HPDE6-E6E7 (cell line): ENCODE measurements around the gene ZNF462.

Experiments used
- DNase-seq: peaks from one replicate; pipeline ENCODE4 v3.0.0; 2011; ENCODE audit warnings: missing footprints; ENCODE audit errors: extremely low spot score

ZNF462 gene

DNA sequence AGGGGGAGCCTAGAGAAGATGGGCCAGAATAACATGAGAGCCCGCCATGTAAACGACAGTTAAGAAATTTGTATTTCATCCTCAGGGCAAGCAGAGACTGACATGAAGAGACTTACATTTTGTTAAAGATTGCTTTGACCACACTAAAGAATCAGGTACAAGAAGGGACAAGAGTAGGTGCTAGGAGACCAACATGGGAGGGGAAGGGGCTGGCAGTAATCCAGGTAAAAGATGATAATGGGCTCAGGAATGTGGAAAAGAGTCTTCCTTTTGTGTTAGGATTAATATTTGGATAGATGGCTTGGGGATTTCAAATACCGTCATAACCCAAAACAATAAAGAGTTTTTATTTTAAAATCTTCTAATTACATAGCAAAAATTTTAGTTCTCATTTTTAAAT lies 137.3 kb downstream of the ZNF462 start:
- no peak for DNase-seq

DNA sequence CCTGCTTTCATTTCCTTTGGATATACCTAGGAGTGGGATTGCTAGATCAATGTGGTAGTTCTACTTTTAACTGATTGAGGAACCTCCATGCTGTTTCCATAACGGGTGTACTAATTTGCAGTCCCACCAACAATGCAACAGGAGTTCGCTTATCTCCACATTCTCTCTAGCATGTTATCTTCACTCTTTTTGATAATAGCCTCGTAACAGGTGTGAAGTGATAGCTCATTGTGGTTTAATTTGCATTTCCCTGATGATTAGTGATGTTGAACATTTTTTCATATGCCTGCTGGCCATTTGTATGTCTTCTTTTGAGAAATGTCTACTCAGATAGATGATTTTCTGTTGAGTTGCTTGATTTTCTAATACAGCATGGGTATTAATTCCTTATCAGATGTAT lies 142.2 kb downstream of the ZNF462 start:
- no peak for DNase-seq

DNA sequence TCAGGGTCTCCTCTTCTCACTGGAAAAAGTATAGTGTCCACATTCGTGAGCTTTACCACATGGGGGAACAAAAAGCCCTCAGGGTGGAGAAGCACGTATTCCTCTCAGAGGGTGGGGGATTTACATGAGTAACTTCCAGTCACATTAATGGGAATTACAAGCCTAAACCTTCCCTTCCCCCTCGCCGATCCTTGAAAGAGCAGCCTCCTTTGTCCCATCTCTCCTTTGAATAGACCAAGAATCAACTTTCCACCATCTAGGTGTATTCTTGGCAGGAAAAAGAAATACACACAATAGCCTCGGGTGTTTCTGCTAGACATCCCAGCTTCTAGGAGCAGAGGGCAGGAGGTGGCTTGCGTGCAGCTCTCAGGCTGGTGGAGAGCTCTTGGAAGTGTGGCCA lies 144.4 kb downstream of the ZNF462 start:
- DNase-seq: no peak

DNA sequence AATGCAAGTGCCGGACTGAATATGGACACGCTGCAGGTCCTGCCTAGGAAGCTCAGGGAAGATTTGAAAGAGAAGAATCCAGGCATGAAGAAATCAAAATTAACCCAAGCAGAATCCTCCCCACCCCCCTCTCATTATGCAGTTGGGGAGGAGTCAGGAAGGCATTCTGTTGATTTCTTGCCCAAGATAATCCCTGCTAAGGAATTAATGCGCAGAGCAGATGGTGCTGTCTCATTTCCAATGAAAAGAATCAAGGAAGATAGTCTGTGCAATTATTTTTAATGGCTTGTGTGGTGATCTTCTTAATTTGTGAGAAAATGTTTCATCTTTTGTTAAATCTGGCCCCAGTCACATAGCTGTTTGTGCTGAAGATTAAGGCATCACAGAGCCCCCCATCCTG lies 145.0 kb downstream of the ZNF462 start:
- no peak for DNase-seq

DNA sequence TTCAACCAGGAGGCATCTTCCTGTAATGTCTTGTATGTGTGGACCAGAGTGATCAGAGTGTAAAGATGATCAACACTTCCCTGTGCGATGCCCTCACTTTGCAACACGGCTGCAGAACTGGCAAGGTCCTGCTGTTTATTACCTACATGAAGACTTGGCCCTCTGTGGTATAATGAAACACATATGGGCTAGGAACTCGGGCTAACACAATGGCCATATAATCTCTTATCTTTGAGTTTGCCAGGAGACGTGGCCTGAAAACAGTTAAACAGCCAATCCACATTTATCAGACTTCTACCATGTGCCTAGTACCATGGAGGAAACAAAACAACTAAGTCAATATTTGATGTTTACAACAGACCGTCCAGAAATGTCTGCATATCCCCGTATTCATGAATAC lies 145.5 kb downstream of the ZNF462 start:
- no peak for DNase-seq

DNA sequence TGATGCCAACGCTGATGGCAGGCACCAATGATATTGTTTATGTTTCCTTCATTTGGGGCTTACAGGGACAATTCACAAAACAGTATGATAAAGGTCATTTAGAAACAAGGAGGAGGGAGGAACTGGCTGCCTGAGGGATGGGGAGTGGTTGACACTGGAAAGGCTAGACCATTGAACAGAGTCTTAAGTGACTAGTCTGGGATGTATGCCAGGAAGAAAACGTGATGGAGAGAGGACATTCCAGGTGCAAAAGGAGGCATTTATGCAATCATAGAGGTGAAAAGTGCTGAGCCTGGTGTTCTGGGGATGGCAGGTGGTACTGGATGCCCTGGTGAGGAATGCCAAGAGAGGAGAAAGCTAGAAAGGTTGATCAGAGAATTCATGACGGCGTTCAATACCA lies 153.4 kb downstream of the ZNF462 start:
- DNase-seq: no peak

DNA sequence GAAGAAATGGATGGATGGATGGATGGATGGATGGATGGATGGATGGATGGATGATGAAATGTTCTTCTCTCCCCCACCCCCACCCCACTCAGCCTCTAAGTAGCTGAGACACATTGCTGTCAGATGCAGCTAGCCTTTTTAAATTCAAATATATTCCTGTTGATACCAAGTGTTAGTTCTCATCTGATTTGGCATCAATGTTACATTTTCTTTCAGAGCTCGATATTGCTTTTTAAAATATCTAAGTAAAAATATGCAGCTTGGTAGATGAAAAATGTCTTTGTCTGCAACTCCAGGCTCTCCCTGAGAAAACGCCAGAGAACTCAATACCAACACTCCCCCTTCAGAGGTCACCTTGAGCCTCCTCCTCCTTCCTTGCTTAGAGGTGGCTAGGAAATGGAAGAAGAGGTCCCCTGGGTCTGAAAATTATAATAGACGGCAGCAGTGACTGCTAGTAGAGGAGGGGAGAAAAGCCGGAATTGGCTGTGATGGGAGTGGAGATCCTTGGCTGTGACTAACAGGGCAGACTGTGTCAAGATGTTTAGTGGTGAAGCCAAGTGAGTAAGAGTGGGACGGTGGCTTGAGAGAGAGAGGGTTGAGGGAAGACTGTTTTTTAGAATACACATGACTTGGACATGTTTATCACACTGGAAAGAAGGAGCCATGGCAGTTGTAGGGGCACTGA lies 156.0 kb downstream of the ZNF462 start:
- DNase-seq: no peak

DNA sequence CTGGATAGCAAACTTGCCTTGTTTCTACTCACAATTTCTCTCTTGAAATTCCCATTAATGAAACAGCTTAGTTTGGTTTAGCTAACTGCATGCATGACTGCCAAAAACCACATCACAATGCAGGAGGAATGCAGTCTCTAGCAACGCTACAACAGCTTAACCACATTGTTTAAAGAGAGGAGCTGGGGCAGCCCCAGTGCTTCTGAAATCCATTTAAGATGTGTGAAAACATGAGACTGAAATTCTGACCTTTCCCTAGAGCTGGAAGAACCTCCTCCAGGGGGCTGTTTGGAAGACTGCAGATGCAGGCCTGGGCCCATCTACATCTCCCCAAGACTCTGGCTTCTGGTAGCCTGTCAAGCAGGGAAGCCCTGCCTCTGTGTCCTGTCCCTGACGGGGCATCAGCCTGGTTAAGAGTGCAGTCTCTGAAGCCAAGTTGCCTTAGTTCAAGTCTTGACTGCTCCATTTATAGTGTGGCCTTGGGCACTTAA lies 157.1 kb downstream of the ZNF462 start:
- DNase-seq: no peak

DNA sequence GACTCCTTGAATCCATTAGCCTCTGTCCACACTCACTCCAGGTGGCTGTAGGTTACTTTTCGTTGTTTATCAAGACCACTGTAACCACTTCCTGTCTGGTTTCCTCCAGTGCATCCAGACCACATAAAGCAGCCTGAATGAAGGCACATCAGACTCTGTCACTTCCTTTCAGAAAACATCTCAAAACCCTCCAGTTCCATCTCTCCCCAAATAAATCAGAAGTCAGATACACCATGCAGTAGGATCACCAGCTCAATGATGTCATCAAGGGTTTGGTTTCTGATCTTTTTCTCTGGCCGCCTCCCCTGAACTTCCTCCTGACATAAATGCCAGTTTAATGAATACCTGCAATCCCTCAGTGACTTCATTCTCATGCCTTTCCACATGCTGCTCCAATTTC lies 161.2 kb downstream of the ZNF462 start:
- DNase-seq: no peak

DNA sequence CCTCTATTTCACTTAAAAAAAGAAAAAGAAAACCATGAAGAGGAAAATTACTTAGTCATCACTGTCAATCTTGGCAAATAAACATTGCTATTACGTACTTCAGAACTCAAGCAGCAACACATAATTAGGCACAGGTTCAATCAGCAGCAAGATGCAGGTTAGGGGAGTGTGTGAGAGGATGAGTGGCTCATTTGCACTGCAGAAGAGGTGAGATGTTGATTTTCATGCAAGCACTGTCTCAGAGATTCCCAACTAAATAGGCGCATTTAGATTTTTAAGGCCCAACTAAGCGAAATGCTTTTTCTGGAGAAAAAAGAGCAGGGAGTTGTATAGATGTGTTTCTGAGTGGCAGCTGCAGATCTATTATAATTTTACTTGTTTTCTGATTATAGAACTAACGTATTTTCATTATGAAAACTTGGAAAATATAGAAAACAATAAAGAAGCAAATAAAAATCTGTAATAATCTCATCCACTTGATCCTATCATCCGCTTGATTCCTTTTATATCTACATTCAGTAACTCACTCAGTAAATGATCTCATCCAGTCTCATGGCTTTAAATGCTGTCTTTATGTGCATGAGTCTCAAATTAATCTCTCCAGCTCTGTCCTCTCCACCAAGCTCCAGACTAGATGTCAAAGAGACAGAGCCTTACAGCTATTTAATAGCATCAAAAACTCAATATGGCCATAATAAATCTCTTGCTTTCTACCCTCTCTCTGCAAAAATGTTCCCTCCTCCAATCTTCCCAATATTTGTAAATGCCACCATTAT lies 162.5 kb downstream of the ZNF462 start:
- no peak for DNase-seq

DNA sequence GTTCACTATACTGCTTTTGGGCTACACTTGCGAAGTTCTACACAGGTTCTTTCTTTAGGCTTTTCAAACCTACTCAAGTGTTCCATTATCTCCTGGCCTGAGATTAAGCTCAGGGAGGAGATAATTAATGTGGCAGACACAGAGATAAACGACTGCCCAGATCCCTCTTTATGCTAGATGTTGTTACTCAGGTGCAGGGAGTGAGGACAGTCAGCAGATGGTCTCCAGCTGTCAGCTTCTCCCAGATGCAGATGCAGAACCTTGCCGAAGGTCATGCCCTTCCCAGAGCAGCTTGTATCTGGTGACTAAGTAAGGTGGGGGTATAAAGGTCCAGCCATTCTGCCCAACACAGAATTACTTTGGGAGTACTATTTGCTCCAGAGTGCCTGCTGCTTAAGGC lies 166.2 kb downstream of the ZNF462 start:
- no peak for DNase-seq

DNA sequence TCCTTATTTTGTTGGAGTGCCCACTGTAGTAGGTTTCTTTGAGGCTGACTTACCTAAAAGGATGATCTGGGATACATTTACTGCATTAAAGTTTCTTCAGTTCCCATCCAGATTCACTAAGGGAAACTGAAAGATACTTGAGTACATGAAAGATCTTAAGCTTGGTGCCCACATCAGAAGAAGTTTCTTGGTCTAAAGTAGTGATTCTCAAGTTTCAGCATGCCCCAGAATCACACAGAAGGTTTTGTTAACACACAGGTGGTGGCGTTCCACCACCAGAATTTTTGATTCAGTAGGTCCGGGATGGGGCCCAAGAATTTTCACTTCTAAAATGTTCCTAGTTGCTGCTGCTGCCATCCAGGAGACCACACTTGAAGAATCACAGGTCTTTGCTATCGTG lies 171.0 kb downstream of the ZNF462 start:
- DNase-seq: no peak

DNA sequence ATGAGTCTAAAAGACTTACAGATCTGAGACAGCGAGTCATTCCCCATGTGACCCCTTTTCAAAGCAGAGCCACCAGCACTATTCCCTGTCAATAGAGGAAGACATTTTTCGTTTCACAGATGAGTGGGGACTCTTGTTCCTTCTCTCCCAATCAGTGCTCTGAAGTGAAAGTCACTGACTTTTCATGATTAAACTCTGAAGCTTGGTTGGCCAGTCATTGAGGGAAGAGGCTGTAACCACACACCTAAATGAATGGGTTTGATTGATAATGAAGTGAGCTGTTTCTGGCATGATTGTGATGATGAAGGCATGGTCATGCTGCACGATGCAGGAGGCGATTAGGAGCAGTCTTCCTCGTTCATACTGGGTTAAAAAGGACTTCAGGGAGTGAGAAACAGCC lies 171.9 kb downstream of the ZNF462 start:
- DNase-seq: no peak

DNA sequence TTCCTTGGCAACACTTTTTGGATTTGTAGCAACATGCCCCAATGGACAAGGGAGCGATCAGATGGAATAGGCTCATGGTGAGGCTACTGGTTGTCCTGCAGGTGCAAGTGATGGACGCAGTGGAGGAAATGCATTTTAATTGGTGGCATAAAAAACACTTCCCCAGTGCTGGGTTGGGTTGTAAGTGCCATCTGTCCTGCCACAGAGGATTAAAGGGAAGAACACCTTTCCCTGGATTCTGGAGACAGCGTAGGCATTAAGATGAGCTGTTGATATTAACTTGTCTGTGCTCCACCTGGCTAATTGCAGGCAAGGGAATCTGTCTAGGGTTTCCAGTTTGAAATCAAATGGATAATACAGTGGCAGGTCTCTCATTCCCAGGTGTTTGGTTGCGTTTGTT lies 173.4 kb downstream of the ZNF462 start:
- DNase-seq: no peak

DNA sequence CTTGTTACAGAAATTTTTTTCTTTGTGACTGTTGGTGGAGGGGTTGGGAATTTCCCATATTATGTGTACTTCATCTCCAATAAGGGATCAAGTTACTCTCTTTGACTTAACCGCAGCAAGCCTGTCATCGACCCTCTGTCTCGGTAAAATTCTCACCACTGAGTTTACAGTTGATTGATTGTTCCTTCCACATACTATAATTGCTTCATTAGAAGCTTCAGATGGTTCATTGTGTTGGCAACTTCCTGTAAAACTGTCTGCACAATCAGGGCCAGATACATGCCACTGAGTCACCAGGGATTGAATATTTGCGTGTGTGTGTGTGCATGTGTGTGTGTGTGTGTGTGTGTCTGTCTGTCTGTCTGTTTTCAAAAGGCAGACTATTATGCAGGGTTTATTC lies 176.6 kb downstream of the ZNF462 start:
- no peak for DNase-seq

DNA sequence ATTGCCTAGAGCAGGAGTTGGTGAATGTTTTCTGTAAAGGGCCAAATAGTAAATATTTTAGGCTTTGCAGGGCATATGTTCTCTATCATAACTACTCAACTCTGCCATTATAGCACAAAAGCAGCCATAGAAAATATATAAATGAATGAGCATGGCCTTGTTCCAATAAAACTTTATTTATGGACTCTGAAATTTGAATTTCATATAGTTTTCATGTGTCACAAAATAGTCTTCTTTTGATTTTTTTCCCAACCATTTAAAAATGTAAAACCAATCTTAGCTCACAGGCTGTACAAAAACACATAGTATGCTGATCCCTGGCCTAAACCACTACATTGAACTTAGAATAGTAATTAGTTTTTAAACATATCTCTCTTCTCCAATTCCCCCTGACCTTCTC lies 179.6 kb downstream of the ZNF462 start:
- no peak for DNase-seq

DNA sequence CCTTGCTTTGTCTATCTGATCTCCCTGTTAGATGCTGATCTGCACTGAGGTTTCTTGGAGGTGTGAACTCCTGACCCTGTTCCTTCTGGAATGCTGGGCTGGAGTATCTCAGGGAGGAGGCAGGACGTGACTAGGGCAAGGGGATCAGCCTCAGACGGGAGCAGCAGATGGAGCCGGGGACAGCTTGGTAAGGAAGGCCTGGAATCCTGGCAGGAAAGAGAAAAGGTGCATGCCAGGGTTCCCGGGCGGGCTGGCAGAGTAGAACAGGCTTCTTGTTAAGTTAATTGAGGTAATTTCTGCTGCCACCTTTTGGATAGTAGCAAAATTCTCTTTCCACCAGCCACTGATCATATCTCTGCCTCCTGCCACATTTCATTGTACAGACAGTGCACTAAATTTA lies 180.9 kb downstream of the ZNF462 start:
- no peak for DNase-seq

DNA sequence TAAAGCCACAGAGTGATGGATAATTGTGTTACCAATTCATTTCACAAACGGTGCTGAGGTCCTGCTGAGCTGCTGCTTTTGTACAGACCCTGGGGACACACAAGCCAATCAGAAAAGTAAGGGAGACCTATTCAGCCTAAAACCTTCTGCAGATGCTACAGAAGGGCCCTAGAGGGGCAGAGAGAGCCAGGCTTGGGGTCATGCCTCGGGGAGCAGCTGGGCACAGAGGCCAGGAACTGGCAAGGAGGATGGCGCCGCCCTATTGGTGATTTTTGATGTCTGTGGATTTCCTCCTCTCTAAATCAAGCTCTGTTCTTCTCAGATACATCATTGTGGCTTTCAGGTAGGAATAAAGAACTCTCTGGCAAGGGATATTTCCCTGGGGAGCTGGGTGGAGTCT lies 181.9 kb downstream of the ZNF462 start:
- no peak for DNase-seq

DNA sequence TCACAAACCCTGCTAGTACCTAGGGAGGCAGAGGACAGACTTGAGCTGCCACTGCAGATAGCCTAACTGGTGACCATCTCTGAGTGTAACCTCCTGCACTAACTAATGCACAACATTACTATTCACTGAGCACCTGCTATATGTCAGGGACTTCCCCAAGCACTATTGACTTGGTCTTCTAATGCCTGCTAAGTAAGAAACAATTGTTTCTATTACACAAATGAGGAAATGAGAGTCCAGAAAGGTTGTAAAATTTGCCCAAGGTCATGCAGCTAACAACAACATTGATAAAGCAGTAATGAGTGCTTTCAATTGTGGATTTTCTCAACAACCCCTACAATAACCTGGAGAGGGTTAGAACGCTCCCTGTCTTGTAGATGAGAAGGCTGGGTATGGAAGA lies 183.7 kb downstream of the ZNF462 start:
- no peak for DNase-seq

DNA sequence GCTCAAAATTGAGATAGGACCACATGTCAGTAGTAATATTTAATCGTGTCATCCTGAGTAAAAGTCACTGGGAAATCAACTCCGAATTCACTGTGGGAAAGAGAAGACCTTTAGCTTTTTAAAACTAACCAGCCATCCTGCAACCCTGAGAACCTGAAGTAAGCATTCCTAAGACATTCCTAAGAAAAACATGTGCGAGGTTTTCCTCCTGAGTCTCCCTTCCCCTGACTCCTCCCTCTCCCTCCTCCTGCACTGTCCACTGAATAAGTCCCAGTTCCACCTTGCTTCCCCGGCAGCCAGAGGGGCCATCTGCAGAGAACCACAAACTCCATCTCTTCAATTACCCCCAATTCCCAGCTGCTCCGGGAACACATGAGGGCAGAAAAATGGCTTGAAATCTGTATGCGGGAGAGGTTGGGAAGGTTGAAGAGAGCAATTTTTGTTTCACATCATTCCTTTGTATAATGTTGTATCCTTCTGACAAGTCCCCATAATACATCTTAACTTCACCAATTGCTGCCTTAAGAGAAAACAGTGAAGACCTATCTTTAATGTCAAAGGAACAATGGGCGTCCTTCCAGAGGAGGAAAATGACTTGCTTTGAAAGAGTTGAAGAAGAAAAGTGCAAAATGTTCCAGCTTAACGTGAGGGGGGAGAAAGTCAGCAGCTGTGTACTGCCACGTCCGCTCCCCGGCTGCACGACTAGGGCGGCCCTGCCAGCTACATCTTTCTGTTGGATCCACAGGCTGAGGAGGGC lies 186.3 kb downstream of the ZNF462 start:
- no peak for DNase-seq

DNA sequence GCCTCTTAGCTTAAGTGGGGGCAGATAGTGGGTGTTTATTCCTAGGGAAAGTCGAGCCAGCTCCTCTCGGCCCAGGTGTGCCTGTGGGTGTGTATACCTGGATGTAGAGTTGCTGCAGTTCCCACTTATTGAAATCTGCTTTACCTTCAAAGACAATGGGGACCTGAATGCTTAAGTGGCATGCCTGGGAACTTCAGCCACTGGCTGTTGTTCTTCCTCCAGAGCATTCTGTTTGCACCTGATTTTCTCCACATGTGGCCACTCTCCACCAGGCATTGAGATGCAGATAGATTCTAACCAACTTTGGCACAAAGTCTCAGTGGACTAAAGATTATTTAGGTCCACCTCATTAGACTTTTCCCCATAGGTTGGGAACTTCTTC lies 186.8 kb downstream of the ZNF462 start:
- no peak for DNase-seq

DNA sequence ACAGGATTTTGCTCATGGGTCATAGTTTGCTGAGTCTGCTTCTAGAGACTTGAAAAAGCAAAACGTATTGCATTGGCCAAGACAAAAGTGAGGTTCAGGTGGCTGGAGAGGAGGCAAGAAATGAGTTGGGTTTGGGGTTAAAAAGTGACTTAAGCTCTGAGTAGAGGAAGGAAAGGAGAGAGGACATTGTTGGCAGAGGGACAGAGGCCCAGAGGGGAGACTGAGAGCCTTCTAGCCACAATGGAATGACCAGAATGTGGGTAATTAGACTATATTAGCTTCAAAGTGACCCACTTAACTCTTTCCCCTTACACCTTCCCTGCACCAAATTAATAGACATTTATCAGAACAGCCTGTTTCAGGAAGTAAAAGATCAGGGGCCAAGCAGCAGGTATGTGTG lies 188.4 kb downstream of the ZNF462 start:
- no peak for DNase-seq

DNA sequence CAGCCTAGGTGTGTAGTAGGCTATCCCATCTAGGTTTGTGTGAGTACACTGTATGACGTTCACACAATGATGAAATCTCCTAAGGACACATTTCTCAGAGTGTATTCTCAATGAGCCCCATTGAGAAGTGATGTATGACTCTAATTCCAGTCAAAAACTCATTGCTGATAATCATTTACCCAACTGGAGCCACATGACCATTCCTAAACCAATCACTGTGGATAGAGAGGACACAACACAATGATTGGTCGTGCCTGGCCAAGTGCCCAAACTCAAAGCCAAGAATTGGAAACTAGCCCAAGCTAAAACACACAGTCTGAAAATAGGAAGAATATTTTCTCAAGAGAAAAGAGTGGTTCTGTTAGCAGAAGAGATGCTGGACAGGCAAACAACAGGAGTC lies 191.2 kb downstream of the ZNF462 start:
- DNase-seq: no peak
